SK-N-SH (cell line): Measurements from ENCODE around the gene ITGA8.

ENCODE experiments used
- CTCF ChIP-seq: fragments of 200-600 bp; sonication (generic); IDR thresholded peaks from 2 replicates; pipeline ENCODE4 v1.6.1; 2017; ENCODE audit warnings: antibody characterized with exemption, mild to moderate bottlenecking, moderate library complexity
- FOXJ3 ChIP-seq: sonication (generic); formaldehyde crosslinking; IDR thresholded peaks from 2 replicates; pipeline ENCODE4 v1.5.1; 2020; ENCODE audit warnings: mild to moderate bottlenecking, missing genetic modification reagents
- JUND ChIP-seq: IDR thresholded peaks from 2 replicates; pipeline ENCODE4 v1.4.0; 2012
- POLR2AphosphoS5 ChIP-seq: IDR thresholded peaks from 2 replicates; pipeline ENCODE4 v1.6.1; 2012; ENCODE audit warnings: low read depth, low read length
- RAD21 ChIP-seq: IDR thresholded peaks from 2 replicates; pipeline ENCODE4 v1.6.1; 2012; ENCODE audit warnings: mild to moderate bottlenecking, low read length
- SMC3 ChIP-seq: IDR thresholded peaks from 2 replicates; pipeline ENCODE4 v1.6.1; 2012; ENCODE audit warnings: low read depth, low read length, improper control_type of control experiment
- YY1 ChIP-seq: IDR thresholded peaks from 2 replicates; pipeline ENCODE4 v1.4.0; 2012; ENCODE audit warnings: low read depth, mild to moderate bottlenecking

- TF ChIP-seq SMC3 (no peak), FOXJ3 (CRISPR knock-in tag) (no peak), POLR2AphosphoS5 (no peak), CTCF (no peak), YY1 (no peak), JUND (no peak), RAD21 (no peak)
Measured at GRCh38 chr10:15751046-15751445, 31.3 kb upstream of the ITGA8 start.
